ELF-1 (cell line): ENCODE data around the gene KCNJ3.

ENCODE experiments used
- DNase-seq: peaks from one replicate; pipeline ENCODE4 v3.0.0-alpha.2; 2016; ENCODE audit warnings: low read depth, low spot score

The KCNJ3 gene

GRCh38 chr2:154844513-154844912, 146.0 kb downstream of the KCNJ3 start:
- DNase-seq, result no peak

GRCh38 chr2:154846842-154847241, 148.3 kb downstream of the KCNJ3 start:
- no peak for DNase-seq

GRCh38 chr2:154849482-154849881, 151.0 kb downstream of the KCNJ3 start:
- no peak for DNase-seq

- DNase-seq, result no peak
Measured at GRCh38 chr2:154850532-154850931, 152.0 kb downstream of the KCNJ3 start.

- no peak for DNase-seq
Measured at GRCh38 chr2:154855138-154855537, 156.6 kb downstream of the KCNJ3 start.

- DNase-seq, result peak; percentile 8
Measured at GRCh38 chr2:154867151-154867550, 168.7 kb downstream of the KCNJ3 start.

GRCh38 chr2:154875999-154876398, 177.5 kb downstream of the KCNJ3 start:
- DNase-seq, result no peak

- DNase-seq, result no peak
Measured at GRCh38 chr2:154882725-154883124, 184.2 kb downstream of the KCNJ3 start.

- no peak for DNase-seq
Measured at GRCh38 chr2:154886316-154886715, 187.8 kb downstream of the KCNJ3 start.

GRCh38 chr2:154898269-154898668, 199.8 kb downstream of the KCNJ3 start:
- no peak for DNase-seq

GRCh38 chr2:154901063-154901462, 202.6 kb downstream of the KCNJ3 start:
- DNase-seq, result no peak
